GM18498 (cell line): ENCODE data around the gene MPST.
"Not testable (repeated sequence)": the region's sequence is repeated elsewhere in the genome, so short reads cannot be mapped to it uniquely, and the experiment has no call there.

Source experiments
- ATAC-seq: cut with Tn5 transposase; IDR thresholded peaks from one replicate; pipeline ENCODE4 v1.9.1; 2021; ENCODE audit warnings: mild to moderate bottlenecking, moderate library complexity; ENCODE audit not compliant: unreplicated experiment

MPST gene

GRCh38 chr22:37019309-37020191 is at the start of gene MPST, which contains the start of gene TST:
Gene MPST, plus strand, starts transcription at chr22:37019742. Its CDS starts 95 bp downstream, at chr22:37019837.
Gene TST, minus strand, starts transcription at chr22:37019447. Its CDS starts 715 bp downstream, at chr22:37018732.
- peak; percentile 77 for ATAC-seq

GRCh38 chr22:36971341-36972125 is 48.0 kb upstream of the MPST start:
- no peak for ATAC-seq

GRCh38 chr22:36976606-36977005 is 42.9 kb upstream of the MPST start:
- no peak for ATAC-seq

- no peak for ATAC-seq
These were observed 42.1 kb upstream of the MPST start for GRCh38 chr22:36977401-36977861.

- peak; percentile 78 for ATAC-seq
These were observed 41.4 kb upstream of the MPST start for GRCh38 chr22:36977947-36978660.

GRCh38 chr22:36979016-36979910 is 40.3 kb upstream of the MPST start:
- ATAC-seq: no peak

- no peak for ATAC-seq
These were observed 38.2 kb upstream of the MPST start for GRCh38 chr22:36981247-36981775.

GRCh38 chr22:36982136-36982535 is 37.4 kb upstream of the MPST start:
- no peak for ATAC-seq

- no peak for ATAC-seq
These were observed 34.2 kb upstream of the MPST start for GRCh38 chr22:36985211-36985889.

GRCh38 chr22:36986242-36986821 is 33.2 kb upstream of the MPST start:
- ATAC-seq: no peak

- ATAC-seq: no peak
These were observed 31.3 kb upstream of the MPST start for GRCh38 chr22:36988075-36988832.

- ATAC-seq: not testable (repeated sequence)
These were observed 30.5 kb upstream of the MPST start for GRCh38 chr22:36989012-36989411.

GRCh38 chr22:36990457-36990856 is 29.1 kb upstream of the MPST start:
- ATAC-seq: no peak

- ATAC-seq: no peak
These were observed 28.3 kb upstream of the MPST start for GRCh38 chr22:36991206-36991605.

GRCh38 chr22:36997746-36998145 is 21.8 kb upstream of the MPST start:
- ATAC-seq: no peak

GRCh38 chr22:36998620-36999351 is 20.8 kb upstream of the MPST start:
- ATAC-seq: no peak

- no peak for ATAC-seq
These were observed 20.1 kb upstream of the MPST start for GRCh38 chr22:36999463-36999862.
